HG03097 (cell line): Measurements from ENCODE around the gene NR1H3.
"Not testable (repeated sequence)": the region's sequence is repeated elsewhere in the genome, so short reads cannot be mapped to it uniquely, and the experiment has no call there.

Source experiments
- ATAC-seq: cut with Tn5 transposase; IDR thresholded peaks from one replicate; pipeline ENCODE4 v1.9.1; 2021; ENCODE audit not compliant: unreplicated experiment, low FRiP score

NR1H3 gene

DNA sequence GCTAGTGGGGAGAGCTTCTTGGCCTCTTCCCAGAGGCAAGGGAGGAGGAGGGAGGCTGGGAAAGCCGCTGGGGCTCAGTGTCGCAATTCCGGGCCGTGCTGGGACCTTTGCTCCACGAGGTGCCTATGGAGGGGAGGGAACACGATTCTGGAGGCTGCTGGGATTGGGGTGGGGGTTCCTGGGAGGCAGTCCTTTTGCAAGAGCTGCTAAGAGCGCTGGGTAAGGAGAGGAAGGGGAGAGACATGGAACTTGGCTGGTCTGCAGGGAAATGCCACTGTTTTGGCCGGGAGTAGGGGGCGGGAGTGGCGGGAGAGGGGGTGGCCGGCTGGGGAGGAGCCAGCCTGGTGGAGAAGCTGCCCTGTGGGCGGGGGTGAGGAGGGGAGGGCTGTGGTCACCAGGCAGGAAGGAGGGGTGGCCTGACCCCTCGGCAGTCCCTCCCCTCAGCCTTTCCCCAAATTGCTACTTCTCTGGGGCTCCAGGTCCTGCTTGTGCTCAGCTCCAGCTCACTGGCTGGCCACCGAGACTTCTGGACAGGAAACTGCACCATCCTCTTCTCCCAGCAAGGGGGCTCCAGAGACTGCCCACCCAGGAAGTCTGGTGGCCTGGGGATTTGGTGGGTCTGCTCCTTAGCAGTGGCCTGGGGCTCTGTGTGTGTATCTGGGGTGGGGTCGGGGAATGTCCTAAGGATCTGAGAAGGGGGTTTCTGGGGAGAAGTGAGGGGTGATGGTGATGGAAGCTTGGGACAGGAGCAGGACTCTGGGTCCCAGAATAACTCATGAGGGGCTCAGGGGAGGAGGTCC is at the start of gene NR1H3:
Gene NR1H3 (plus strand): TSS at position 480 of the 800 bp plus-strand sequence. CDS start 1,221 bp downstream, outside the sequence.
- no peak for ATAC-seq

DNA sequence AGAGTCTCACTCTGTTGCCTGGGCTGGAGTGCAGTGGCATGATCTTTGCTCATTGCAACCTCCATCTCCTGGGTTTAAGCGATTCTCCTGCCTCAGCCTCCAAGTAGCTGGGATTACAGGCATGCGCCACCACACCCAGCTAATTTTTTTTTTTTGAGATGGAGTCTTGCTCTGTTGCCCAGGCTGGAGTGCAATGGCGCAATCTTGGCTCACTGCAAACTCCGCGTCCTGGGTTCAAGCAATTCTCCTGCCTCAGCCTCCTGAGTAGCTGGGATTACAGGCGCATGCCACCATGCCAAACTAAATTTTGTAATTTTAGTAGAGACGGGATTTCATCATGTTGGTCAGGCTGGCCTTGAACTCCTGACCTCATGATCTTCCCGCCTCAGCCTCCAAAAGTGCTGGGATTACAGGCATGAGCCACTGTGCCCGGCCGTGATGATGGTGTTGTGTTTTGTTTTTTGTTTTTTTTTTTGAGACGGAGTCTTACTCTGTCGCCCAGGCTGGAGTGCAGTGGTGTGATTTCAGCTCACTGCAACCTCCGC is 49.7 kb upstream of the NR1H3 start:
- not testable (repeated sequence) for ATAC-seq

DNA sequence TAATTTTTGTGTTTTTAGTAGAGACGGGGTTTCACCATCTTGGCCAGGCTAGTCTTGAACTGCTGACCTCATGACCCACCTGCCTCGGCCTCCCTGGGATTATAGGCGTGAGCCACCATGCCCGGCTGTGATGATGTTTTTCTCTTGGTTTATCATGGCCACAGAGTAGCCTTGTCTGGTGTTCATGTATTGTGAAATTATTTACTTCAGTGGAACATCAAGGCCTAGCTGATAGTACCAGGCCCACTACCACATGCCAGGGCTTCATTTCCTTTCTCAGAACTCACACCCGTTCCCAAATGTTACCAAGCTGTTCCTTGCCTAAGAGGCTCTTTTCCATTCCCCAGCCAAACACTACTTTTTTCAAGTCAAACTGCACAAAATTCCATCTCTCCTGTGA is 49.2 kb upstream of the NR1H3 start:
- ATAC-seq, result no peak

DNA sequence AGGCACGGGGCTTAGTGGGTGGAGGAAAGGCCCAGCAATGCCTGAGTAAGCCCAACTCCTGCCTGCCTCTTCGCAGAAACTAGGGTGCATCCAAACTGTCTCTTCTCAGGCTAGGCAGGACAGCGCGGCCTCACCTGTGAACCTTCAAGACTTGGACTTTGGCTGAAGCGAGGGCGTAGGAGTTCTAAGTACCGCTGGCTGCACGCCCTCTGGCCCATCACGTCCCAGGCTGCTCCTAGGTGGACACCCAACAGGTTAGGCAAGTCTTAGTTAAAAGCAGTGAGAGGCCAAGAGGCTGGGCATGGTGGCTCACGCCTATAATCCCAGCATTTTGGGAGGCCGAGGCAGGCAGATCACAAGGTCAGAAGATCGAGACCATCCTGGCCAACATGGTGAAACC is 44.9 kb upstream of the NR1H3 start:
- no peak for ATAC-seq

DNA sequence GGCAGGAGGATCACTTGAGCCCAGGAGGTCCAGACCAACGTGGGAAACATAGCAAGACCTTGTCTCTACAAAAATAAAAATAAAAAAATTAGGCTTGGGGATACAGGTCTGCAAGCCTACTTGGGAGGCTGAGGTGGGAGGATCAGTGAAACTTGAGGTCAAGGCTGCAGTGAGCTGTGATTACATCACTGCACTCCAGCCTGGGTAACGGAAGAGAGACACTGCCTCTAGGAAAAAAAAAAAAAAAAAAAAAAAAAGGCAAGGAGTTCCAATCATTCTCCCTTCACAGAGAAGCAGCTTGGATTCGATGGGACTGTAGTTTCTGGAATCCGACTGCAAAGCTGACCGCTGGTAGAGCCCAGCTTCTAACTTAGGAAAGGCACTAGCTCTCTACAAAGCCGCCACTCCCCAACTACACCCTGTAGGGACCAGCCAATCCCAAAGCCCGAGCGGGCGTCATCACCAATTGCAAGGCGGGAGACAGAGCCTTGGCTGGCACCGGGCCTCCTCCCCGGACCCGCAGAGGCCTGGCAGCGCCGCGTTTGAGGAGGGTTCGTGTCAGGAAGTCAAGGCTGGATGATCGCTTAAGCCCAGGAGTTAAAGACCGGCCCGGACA is 43.7 kb upstream of the NR1H3 start:
- peak; percentile 66 for ATAC-seq

DNA sequence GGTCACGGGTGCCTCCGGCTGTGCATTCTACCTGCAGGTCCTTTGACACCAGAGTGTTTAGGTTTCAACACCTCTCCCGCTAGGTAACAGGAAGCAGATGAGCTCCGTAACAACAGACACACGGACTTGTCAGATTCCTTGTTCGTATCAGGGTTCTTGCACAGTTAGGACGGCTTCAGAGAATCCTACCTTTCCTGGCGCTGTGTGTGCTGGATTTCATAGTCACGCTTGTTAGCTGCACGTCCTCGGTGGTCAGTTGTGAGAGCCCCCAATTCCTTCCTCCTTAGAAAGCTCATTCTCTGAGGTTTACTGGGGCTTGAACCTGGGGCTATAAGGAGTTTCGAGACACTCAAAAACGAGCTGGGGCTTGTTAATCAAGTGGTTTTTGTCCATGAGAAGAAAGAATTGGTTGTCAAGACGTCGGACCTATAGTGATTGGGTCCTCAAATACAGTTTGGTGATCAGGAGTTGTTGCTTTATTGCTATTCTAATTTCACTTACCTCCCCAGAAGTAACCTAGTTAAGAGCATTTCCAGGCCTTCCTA is 42.4 kb upstream of the NR1H3 start:
- ATAC-seq, result no peak

DNA sequence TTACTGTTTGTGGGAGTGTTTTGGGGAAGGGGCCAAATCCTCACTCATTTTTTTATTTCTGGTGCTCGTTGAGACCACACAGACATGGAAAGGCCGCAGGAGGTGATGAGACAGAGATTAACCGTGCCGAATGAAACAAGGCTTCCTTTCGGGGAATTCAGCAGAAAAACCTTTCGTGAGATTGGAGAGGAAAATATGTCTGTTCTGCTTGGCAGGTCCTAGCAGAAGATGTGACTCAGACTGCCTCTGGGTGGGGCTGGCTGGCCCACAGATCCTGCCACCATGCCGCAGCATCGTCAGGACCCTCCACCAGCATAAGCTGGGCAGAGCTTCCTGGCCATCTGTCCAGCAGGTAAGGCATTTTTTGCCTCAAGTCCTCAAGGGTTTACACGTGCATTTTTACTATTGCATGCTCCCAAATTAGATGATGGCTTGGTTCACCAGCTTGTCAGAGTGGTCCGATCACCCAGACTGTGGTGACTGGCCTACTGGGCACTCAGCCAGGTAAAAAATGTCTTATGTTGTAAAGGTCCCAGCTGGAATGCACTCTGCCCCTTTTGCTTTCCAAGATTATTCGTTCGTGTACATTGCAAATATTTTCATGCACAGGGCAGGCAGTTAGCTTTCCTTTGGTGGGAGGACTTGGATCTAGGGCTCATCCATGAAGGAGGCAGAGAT is 41.5 kb upstream of the NR1H3 start:
- no peak for ATAC-seq

DNA sequence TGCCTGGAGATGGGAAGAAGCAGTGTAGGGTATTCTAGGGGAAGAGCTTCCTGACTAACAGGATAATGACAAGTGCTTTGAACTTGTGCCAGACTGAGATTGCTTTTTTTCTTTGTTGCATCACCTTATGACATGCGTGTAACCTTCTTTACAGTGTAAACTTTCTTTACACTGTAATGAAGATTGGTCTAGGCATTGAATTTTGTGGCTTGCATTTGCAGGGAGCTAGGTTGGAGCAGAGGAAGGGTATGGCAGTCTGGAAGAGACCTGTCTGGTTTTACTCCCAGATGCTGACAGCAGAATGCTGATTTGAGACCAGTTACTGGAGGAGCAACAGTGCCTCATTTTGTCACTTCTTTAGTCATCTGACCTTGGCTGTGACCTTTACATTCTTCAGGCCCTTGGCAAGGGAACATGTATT is 37.4 kb upstream of the NR1H3 start:
- ATAC-seq, result no peak

DNA sequence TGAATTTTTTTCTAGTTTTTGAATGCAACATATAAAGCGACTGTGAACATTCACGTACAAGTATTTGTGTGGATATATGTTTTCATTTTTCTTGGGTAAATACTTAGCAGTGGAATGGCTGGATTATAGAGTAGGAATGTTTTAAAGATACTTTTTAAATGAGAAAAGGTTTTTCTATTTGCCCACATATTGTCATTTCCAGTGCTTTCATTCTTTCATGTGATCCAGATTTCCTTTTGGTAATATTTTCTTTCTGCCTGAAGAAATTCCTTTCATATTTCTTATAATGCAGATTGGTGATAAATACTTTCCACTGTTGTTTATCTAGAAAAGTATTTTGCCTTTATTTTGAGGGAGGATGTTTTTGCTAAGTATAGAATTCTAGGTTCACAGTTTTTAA is 35.1 kb upstream of the NR1H3 start:
- ATAC-seq, result no peak

DNA sequence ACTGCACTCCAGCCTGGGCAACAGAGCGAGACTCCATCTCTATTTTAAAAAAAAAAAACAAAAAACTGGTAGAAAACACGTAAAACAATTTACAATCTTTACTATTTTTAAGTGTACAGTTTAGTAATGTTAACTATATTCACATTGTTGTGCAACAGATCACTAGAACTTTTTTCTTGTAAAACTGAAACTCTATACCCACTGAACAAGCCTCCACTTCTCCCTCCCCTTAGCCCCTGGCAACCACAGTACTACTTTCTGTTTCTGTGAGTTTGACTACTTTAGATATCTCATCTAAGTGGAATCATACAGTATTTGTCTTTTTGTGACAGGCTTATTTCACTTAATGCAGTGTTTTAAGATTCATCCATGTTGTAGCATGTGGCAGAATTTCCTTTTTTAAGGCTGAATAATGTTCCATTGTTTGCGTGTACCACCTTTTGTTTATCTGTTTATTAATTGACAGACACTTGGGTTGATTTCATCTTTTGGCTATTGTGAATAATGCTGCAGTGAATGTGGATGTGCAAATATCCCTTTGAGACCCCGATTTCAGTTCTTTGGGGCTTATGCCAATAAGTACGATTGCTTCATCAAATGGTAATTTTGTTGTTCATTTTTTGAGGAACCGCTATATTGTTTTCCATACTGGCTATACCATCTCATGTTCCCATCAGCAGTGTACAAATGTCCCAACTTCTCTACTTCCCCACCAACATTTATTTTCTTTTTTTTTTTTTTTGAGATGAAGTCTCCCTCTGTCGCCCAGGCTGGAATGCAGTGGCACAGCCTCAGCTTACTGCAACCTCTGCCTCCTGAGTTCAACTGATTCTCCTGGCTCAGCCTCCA is 32.0 kb upstream of the NR1H3 start:
- peak; percentile 65 for ATAC-seq

DNA sequence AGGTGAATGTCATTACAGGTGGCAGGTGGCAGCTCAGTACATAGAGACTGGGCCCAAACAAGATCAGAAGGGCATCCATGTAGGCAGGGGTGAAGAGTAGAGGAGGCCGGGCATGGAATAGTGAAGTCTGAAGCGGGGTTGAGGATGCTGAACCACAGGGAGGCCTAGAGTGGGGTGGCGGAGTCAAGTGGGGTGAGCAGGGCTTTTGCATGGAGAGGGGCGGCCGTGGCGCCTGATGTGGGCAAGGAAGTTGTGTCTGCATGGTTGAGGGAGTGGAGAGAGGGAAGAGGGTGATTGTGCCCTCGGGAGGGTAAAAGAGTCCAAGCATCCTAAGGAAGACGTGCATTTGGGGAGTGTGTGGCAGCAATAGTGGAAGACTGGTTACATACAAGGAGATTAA is 28.6 kb upstream of the NR1H3 start:
- no peak for ATAC-seq

DNA sequence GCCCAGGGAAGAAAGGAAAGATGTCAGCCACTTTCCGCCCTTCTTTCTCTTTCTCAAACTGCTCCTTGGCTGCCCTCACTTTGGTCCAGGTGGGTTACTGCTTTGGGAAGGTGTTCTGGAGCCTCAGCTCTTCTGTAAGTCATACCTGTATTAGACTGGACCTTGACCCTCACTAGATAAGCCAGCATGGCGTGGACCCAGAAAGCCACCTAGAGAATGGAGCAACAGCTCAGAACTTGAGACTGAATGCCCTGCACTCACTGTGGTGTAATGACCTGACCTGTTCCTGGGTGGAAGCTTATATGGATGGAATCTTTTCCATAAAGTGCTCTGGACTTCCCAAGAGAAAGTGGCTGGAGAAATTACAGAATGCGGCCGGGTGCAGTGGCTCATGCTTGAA is 24.7 kb upstream of the NR1H3 start:
- ATAC-seq, result no peak

DNA sequence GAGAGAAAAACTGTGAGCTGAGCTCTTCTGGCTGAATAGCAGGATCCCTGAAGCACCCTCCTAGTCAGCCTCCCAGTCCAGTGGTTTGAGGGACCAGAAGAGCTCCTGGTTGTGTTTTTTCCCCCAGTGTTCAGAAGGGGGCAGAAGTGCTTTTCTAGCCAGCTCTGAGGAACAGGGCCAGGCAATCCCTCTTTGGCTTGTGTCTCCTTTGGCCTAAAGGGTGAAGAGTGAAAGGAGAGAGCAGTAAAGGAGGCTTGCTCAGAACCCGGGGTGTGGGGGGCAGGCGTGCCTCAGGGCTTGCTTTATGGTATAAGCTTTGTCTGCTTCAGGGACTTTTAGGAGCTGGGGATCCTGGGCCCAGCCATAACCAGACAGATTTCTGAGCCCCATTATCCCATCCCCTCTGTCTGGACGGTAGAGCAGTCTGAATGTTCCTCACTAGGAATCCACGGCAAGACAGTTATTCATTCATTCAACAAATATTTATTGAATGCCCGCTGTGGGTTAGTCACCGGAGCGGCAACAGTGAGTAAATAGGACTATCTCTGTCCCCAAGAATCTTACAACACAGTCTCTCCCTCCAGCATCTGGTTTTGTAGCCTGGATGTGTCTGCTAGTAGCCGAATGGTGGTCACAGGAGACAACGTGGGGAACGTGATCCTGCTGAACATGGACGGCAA is 23.7 kb upstream of the NR1H3 start:
- ATAC-seq, result no peak

DNA sequence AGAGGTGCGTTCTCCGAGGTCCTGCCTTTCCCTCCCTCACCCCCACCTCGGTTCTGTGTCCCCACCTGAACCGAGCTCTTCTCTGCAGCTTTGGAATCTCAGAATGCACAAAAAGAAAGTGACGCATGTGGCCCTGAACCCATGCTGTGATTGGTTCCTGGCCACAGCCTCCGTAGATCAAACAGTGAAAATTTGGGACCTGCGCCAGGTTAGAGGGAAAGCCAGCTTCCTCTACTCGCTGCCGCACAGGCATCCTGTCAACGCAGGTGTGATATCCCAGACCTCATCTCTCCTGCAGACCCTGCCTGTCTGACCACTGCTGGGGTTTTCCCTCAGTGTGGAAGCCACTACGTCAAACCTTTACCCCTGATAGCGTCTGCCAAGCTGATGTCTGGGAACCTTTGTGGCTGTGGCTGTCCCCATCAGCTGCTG is 23.1 kb upstream of the NR1H3 start:
- ATAC-seq, result no peak

DNA sequence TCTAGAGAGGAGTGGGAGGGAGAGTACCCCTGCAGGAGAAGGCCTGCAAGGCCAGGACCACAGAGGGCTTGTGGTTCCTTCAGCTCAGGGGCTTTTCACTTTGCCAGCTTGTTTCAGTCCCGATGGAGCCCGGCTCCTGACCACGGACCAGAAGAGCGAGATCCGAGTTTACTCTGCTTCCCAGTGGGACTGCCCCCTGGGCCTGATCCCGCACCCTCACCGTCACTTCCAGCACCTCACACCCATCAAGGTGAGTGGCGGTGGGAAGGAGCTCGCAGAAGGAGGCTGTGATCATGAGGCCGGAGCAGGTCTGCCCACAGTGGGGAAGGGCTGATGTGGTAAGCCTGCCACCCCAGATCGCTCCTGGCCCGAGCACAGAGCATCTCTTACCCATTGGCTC is 22.6 kb upstream of the NR1H3 start:
- no peak for ATAC-seq

DNA sequence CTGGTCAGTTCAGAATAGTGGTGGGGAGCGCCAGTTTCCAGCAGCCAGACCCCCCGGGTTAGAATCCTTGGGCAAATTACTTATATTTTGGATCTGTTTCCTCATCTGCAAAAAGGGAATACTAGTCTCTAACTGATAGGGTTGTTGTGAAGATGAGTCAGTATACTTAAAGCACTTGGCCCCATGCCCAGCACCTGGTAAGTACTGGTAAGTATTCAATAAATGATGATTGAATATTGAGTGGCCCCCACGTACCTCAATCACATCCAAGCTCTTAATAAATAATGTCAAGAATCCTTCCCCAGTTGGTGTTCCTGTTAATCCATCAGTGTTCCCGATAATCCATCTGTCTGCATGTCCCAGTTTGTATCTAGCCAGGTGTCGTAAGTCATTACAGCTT is 21.3 kb upstream of the NR1H3 start:
- ATAC-seq, result no peak

DNA sequence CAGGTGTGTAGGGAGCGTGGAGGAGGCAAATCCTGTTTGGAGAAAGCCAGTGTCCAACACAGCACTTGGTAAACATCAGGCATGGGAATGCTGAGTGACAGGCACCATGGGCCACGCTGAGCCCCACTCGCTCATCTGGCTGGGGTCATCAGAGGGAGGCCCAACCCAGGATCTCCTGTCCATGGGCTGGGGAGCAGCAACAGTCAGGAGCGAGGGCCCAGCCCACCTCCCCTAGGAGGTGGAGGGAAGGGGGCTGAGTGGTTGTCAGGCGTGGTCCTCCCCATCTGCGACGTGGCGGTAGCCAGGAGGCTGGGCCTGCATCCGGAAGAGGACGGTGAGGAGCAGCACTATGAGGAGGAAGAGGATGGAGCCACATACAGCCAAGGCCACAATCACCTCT is 17.9 kb upstream of the NR1H3 start:
- no peak for ATAC-seq

DNA sequence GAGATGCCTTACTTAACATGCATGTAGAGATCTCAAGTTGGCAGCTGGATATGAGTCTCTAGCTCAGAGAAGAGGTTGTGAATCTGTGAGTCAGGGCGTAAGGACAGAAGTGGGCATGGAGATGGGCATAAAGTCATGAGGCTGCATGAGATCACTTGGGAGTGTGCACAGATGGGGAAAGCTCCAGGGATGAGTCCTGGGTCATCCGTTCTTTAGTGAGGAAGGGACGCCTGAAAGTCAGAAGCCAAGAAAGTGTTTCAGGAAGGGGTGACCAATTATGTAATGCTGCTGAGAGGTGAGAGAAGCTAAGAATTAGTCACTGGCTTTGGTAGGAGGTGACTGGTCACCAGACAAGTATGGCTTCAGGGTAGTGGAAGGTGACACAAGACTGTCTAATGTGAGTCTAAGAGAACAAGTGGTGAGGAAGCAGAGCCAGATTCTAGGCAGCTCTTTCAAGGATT is 15.9 kb upstream of the NR1H3 start:
- ATAC-seq, result no peak

DNA sequence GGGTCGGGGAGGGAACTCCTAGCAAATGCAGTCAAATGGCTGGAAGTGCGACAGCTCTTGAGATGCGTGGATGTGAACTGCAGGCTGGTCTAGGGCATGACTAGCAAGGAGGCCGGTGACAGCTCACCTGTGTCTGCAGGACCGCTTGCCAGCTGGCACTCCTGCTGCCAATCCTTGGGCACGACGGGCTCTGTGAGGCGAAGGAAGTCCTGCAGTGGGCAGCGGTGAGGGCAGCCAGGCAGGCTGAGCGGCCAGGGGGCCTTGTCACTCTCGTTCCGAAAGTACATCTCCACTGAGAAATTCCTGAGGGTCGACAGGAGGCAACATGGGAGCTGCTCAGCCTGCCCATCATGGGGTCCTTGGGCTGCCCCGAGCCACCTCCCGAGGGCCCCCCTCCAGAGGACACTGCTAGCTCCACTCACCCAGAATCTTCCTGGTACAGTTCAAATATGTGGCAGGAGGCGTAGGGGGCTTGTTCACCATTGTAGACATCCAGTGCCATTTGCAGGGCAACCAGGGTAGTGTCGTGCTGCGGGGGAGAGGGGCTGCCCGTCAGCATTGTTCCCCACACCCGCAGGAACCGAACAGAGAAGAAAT is 15.1 kb upstream of the NR1H3 start:
- ATAC-seq, result no peak
